Measurements from ENCODE around the gene FXYD4.

GRCh38 chr10:43371418-43371817 is at the start of gene FXYD4:
- TF ChIP-seq POLR2A (IDR thresholded peaks at IDR 0.05; ENCODE audit: low read length): no peak
- no peak for TF ChIP-seq GATA1 (IDR thresholded peaks at IDR 0.05; ENCODE audit: low read depth, low read length)
